ENCODE results near the gene PUS3.
"Not testable (repeated sequence)": the region's sequence is repeated elsewhere in the genome, so short reads cannot be mapped to it uniquely, and the experiment has no call there.

The PUS3 gene

GRCh38 chr11:125871391-125872137, 31.4 kb downstream of the PUS3 start:
- Histone ChIP-seq H3K4me1 (peaks cover 0 to 8% (median 0%) of the 10 kb centered on the region in 10 experiments; a peak in 1 of 20 replicates), H3K4me3 (no peak overlapping the region), H4K20me1 (no peaks in the 10 kb centered on the region), H3K9me3 (replicated peaks in 1 of 11) (peaks cover 9 to 11% (median 9%) of the 10 kb centered on the region in 11 experiments), H3K9ac (no peak overlapping the region), H3K27ac (no peak overlapping the region), H3K4me2 (0 out of 22 replicates have a peak overlapping the region, but pooled peaks of 1 of the 11 experiments have one; percentile 20), H3K27me3 (no peaks in the 10 kb centered on the region), H3K36me3 (no peaks in the 10 kb centered on the region)
- TF ChIP-seq Cebpa-rat (IDR thresholded peaks at IDR 0.05), result no peak

DNA sequence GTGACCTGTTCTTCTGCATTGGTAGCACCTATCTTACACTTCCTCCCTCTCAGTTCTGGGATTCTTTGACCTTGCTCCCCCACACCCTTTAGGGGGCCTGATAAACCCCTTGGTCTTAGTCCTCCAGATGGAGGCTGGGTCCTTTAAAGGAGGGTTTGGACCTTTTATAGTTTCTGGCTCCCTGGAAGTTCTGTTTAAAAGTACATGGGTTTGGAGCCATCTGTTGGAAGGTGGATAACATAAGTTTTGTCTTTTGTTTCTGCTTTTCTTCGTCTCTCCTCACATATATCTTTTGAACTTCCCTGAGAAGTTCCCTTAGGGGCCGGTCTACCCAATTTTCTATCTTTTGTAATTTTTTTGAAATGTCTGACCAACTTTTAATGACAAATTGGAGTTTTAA, 33.5 kb downstream of the PUS3 start:
- H3K4me3 ChIP-seq, result no peak overlapping the region
- H3K27me3 ChIP-seq, result no peaks in the 10 kb centered on the region
- no peak overlapping the region for H3K27ac ChIP-seq
- H4K20me1 ChIP-seq, result no peaks in the 10 kb centered on the region
- TF ChIP-seq Cebpa-rat (IDR thresholded peaks at IDR 0.05), result no peak
- H3K9ac ChIP-seq, result no peak overlapping the region
- no peaks in the 10 kb centered on the region for H3K36me3 ChIP-seq
- H3K4me1 ChIP-seq, result peaks cover 0 to 8% (median 0%) of the 10 kb centered on the region in 10 experiments; a peak in 1 of 20 replicates
- no peak overlapping the region for H3K4me2 ChIP-seq
- peaks cover 9 to 20% (median 10%) of the 10 kb centered on the region in 11 experiments for H3K9me3 ChIP-seq (replicated peaks in 1 of 11)

DNA sequence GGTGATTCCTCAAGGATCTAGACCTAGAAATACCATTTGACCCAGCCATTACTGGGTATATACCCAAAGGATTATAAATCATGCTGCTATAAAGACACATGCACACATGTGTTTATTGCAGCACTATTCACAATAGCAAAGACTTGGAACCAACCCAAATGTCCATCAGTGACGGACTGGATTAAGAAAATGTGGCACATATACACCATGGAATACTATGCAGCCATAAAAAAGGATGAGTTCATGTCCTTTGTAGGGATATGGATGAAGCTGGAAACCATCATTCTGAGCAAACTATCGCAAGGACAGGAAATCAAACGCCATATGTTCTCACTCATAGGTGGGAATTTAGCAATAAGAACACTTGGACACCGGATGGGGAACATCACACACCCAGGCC, 37.7 kb downstream of the PUS3 start:
- H3K9ac ChIP-seq, H3K4me1 ChIP-seq, H3K36me3 ChIP-seq, H3K27ac ChIP-seq, H3K27me3 ChIP-seq, H3K4me2 ChIP-seq, H3K4me3 ChIP-seq, H4K20me1 ChIP-seq: not testable (repeated sequence)
- peaks cover 0 to 11% (median 0%) of the 10 kb centered on the region in 11 experiments; a peak in 3 of 22 replicates for H3K9me3 ChIP-seq (replicated peaks in 1 of 11)

DNA sequence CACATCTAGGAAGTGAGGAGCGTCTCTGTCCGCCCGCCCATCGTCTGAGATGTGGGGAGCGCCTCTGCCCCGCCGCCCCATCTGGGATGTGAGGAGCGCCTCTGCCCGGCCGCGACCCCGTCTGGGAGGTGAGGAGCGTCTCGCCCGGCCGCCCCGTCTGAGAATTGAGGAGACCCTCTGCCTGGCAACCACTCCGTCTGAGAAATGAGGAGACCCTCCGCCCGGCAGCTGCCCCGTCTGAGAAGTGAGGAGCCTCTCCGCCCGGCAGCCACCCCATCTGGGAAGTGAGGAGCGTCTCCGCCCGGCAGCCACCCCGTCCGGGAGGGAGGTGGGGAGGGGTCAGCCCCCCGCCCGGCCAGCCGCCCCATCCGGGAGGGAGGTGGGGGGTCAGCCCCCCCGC, 40.2 kb downstream of the PUS3 start:
- H3K27ac ChIP-seq, H4K20me1 ChIP-seq, H3K4me3 ChIP-seq, H3K9ac ChIP-seq, H3K4me1 ChIP-seq, H3K36me3 ChIP-seq, H3K4me2 ChIP-seq, H3K27me3 ChIP-seq: not testable (repeated sequence)
- peaks cover 3 to 21% (median 9%) of the 10 kb centered on the region in 11 experiments; a peak in 11 of 22 replicates for H3K9me3 ChIP-seq (replicated peaks in 1 of 11)

DNA sequence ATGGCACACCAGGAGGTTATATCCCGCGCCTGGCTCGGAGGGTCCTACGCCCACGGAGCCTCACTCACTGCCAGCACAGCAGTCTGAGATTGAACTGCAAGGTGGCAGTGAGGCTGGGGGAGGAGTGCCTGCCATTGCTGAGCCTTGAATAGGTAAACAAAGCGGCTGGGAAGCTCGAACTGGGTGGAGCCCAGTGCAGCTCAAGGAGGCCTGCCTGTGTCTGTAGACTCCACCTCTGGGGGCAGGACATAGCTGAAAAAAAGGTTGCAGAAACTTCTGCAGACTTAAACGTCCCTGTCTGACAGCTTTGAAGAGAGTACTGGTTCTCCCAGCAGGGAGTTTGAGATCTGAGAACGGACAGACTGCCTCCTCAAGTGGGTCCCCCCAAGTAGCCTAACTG, 45.3 kb downstream of the PUS3 start:
- H4K20me1 ChIP-seq, H3K36me3 ChIP-seq, H3K4me1 ChIP-seq, H3K27ac ChIP-seq, H3K4me2 ChIP-seq, H3K27me3 ChIP-seq, H3K4me3 ChIP-seq, H3K9ac ChIP-seq: not testable (repeated sequence)
- H3K9me3 ChIP-seq (replicated peaks in 1 of 11), result peaks cover 9 to 23% (median 15%) of the 10 kb centered on the region in 11 experiments; a peak in 11 of 22 replicates

DNA sequence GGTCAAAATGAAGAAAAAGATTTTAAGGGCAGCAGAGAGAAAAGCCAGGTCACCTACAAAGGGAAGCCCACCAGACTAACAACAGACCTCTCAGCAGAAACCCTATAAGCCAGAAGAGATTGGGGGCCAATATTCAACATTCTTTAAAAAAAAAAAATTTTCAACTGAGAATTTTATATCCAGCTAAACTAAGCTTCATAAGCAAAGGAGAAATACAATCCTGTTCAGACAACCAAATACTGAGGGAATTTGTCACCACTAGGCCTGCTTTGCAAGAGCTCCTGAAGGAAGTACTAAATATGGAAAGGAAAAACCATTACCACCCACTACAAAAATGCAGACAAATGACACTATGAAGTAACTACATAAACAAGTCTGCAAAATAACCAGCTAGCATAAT, 56.8 kb downstream of the PUS3 start:
- H3K4me3 ChIP-seq, result no peak overlapping the region; a peak in 1 of 20 replicates
- H4K20me1 ChIP-seq, result no peaks in the 10 kb centered on the region
- no peaks in the 10 kb centered on the region for H3K27me3 ChIP-seq
- peaks cover 0 to 11% (median 0%) of the 10 kb centered on the region in 11 experiments; a peak in 3 of 22 replicates for H3K36me3 ChIP-seq
- peaks cover 0 to 15% (median 0%) of the 10 kb centered on the region in 10 experiments; a peak in 6 of 20 replicates for H3K4me1 ChIP-seq
- H3K9me3 ChIP-seq (replicated peaks in 1 of 11), result peaks cover 35 to 44% (median 41%) of the 10 kb centered on the region in 11 experiments
- TF ChIP-seq Cebpa-rat (IDR thresholded peaks at IDR 0.05), result no peak
- no peak overlapping the region for H3K27ac ChIP-seq
- no peak overlapping the region for H3K4me2 ChIP-seq
- H3K9ac ChIP-seq, result no peak overlapping the region
